HEK293 (cell line): ENCODE results near the gene BORCS5.

ENCODE experiments used
- CTCF ChIA-PET: fragments of 350-600 bp; formaldehyde crosslinking; extraction: SDS; loops from one replicate; lab custom pipeline; 2021; ENCODE audit warnings: antibody characterized with exemption; lab: Yijun Ruan, JAX
- POLR2A ChIA-PET: fragments of 300-600 bp; formaldehyde crosslinking; extraction: SDS; loops from one replicate; lab custom pipeline; 2020; ENCODE audit warnings: antibody characterized with exemption, inconsistent platforms; lab: Yijun Ruan, JAX
- H3K27ac ChIP-seq: fragments of 200-500 bp; sonication (Bioruptor generic); 2 replicates; pipeline ENCODE4 v1.5.1; 2014; ENCODE audit warnings: low read depth, low read length, control low read depth, inconsistent platforms; ENCODE audit errors: extremely low read depth
- H3K36me3 ChIP-seq, 2 experiments: fragments of 200-500 bp in 1 of 2; sonication (Bioruptor generic) in 1 of 2; 1 replicate in 1 of 2; 2 replicates in 1 of 2; pipeline ENCODE4 v1.5.1; 2014 to 2017; ENCODE audit warnings: inconsistent platforms in 2 of 2, low read length in 2 of 2; ENCODE audit not compliant: control insufficient read depth in 2 of 2, insufficient read depth in 1 of 2
- H3K4me1 ChIP-seq: fragments of 200-500 bp; sonication (Bioruptor generic); 2 replicates; pipeline ENCODE4 v1.5.1; 2014; ENCODE audit warnings: mild to moderate bottlenecking, low read length, inconsistent platforms; ENCODE audit not compliant: control insufficient read depth, insufficient read depth
- H3K4me3 ChIP-seq: 2 replicates; pipeline ENCODE4 v1.5.1; 2011; ENCODE audit warnings: low read depth, mild to moderate bottlenecking, control low read depth, low read length, moderate library complexity
- H3K9me3 ChIP-seq: fragments of 200-500 bp; sonication (Bioruptor generic); 2 replicates; pipeline ENCODE4 v1.5.1; 2014; ENCODE audit warnings: low read depth, low read length, inconsistent platforms; ENCODE audit not compliant: control insufficient read depth, insufficient read depth
- GLIS2 ChIP-seq: fragments of 450-650 bp; formaldehyde crosslinking; IDR thresholded peaks from 2 replicates; pipeline ENCODE4 v1.5.1; 2016; ENCODE audit warnings: missing biosample characterization, missing genetic modification characterization
- SP2 ChIP-seq: fragments of 450-650 bp; formaldehyde crosslinking; IDR thresholded peaks from 2 replicates; pipeline ENCODE4 v1.5.1; 2016; ENCODE audit warnings: missing biosample characterization, missing genetic modification characterization
- ZNF146 ChIP-seq: fragments of 450-650 bp; formaldehyde crosslinking; IDR thresholded peaks from 2 replicates; pipeline ENCODE4 v1.5.1; 2016; ENCODE audit warnings: missing biosample characterization, missing genetic modification characterization
- ZNF148 ChIP-seq: fragments of 450-650 bp; formaldehyde crosslinking; IDR thresholded peaks from 2 replicates; pipeline ENCODE4 v1.5.0; 2017; ENCODE audit warnings: missing biosample characterization, missing genetic modification characterization, borderline replicate concordance
- ZNF157 ChIP-seq: fragments of 450-650 bp; formaldehyde crosslinking; IDR thresholded peaks from 2 replicates; pipeline ENCODE4 v1.5.1; 2016; ENCODE audit warnings: missing biosample characterization, missing genetic modification characterization
- ZNF174 ChIP-seq: fragments of 450-650 bp; formaldehyde crosslinking; IDR thresholded peaks from 2 replicates; pipeline ENCODE4 v1.5.0; 2017; ENCODE audit warnings: missing biosample characterization, mild to moderate bottlenecking, missing genetic modification characterization
- ZNF335 ChIP-seq: fragments of 450-650 bp; formaldehyde crosslinking; conservative IDR thresholded peaks from 2 replicates; pipeline ENCODE4 v1.5.1; 2016; ENCODE audit warnings: missing biosample characterization, missing genetic modification characterization
- ZNF37A ChIP-seq: fragments of 450-650 bp; IDR thresholded peaks from 2 replicates; pipeline ENCODE4 v1.5.1; 2018; ENCODE audit warnings: missing biosample characterization, missing genetic modification characterization
- ZNF433 ChIP-seq: fragments of 450-650 bp; formaldehyde crosslinking; IDR thresholded peaks from 2 replicates; pipeline ENCODE4 v1.5.1; 2016; ENCODE audit warnings: missing biosample characterization, missing genetic modification characterization, low read depth
- ZNF518A ChIP-seq: fragments of 450-650 bp; formaldehyde crosslinking; conservative IDR thresholded peaks from 2 replicates; pipeline ENCODE4 v1.5.1; 2016; ENCODE audit warnings: low read depth, missing biosample characterization, missing genetic modification characterization
- ZNF639 ChIP-seq: fragments of 450-650 bp; formaldehyde crosslinking; IDR thresholded peaks from 2 replicates; pipeline ENCODE4 v1.5.1; 2016; ENCODE audit warnings: missing biosample characterization, missing genetic modification characterization
- ZNF664 ChIP-seq: fragments of 450-650 bp; formaldehyde crosslinking; IDR thresholded peaks from 2 replicates; pipeline ENCODE4 v1.5.1; 2016; ENCODE audit warnings: missing biosample characterization, missing genetic modification characterization
- ZNF677 ChIP-seq: fragments of 450-650 bp; IDR thresholded peaks from 2 replicates; pipeline ENCODE4 v1.5.0; 2018; ENCODE audit warnings: missing biosample characterization, mild to moderate bottlenecking, missing genetic modification characterization, moderate library complexity
- ZNF692 ChIP-seq: fragments of 450-650 bp; formaldehyde crosslinking; IDR thresholded peaks from 2 replicates; pipeline ENCODE4 v1.5.1; 2016; ENCODE audit warnings: missing biosample characterization, missing genetic modification characterization
- ZNF792 ChIP-seq: fragments of 450-650 bp; formaldehyde crosslinking; IDR thresholded peaks from 2 replicates; pipeline ENCODE4 v1.5.1; 2016; ENCODE audit warnings: missing biosample characterization, missing genetic modification characterization

Gene BORCS5

GRCh38 chr12:12486661-12487240 is 129.9 kb downstream of the BORCS5 start (continued):
- no peak for TF ChIP-seq ZNF433

- TF ChIP-seq SP2 (tag by site-specific recombination), result no peak
- no peak for TF ChIP-seq ZNF37A (tag by site-specific recombination)
- no peak for TF ChIP-seq ZNF335 (tag by site-specific recombination)
- no peak for TF ChIP-seq ZNF639
- TF ChIP-seq ZNF692 (tag by site-specific recombination), result no peak
- no peak for TF ChIP-seq ZNF677 (tag by site-specific recombination)
- TF ChIP-seq ZNF146 (tag by site-specific recombination), result no peak
- TF ChIP-seq ZNF792 (tag by site-specific recombination), result no peak
- TF ChIP-seq GLIS2 (tag by site-specific recombination), result no peak
- TF ChIP-seq ZNF148 (tag by site-specific recombination), result no peak
- TF ChIP-seq ZNF174 (tag by site-specific recombination), result no peak
- TF ChIP-seq ZNF664 (tag by site-specific recombination), result no peak
- no peak for TF ChIP-seq ZNF518A (tag by site-specific recombination)
- TF ChIP-seq ZNF157 (tag by site-specific recombination), result no peak
- TF ChIP-seq, all 188 proteins: peak for 0
- CTCF ChIA-PET, result interaction anchor here (0.6 kb wide), 1 partner anchor 9 kb away, joined by 4 read pairs; no protein-coding TSS in a partner anchor
- no peaks in the 10 kb centered on the region for H3K4me1 ChIP-seq
- H3K9me3 ChIP-seq, result no peaks in the 10 kb centered on the region
- POLR2A ChIA-PET, result no interaction called here
- no peak overlapping the region for H3K27ac ChIP-seq
- H3K4me3 ChIP-seq, result no peak overlapping the region
- peaks cover 12 to 19% of the 10 kb centered on the region in 2 experiments for H3K36me3 ChIP-seq
Observed at GRCh38 chr12:12487490-12487889, 130.6 kb downstream of the BORCS5 start.
